GM19035 (cell line): Measurements from ENCODE around the gene UPP1.

ENCODE experiments used
- ATAC-seq: cut with Tn5 transposase; IDR thresholded peaks from one replicate; pipeline ENCODE4 v1.9.1; 2021; ENCODE audit not compliant: unreplicated experiment

UPP1 gene

DNA sequence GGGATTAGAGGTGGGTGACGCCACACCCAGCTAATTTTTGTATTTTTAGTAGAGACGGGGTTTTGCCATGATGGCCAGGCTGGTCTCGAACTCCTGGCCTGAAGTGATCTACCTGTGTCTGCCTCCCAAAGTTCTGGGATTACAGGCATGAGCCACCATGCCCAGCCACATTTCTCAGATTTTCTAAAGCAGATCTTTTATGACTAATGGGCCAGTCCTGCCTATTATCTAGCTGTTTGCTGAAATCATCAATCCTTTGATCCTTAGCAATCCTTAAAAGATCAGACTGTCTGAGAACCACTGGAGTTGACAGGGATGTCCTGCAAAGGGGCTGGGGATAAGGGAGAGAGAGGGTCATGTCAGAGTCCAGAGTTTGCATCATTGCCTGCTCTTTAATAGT, 61.0 kb downstream of the UPP1 start:
- no peak for ATAC-seq

- ATAC-seq, result peak; percentile 80
These were observed 65.8 kb downstream of the UPP1 start for GRCh38 chr7:48154792-48155413.
